NCI-H2107 treated with DMSO at 0.1 percent for 48 hours (cell line): Measurements from ENCODE around the gene SERPIND1.

Experiments used
- DNase-seq: peaks from one replicate; lab custom pipeline; 2025; ENCODE audit not compliant: unreplicated experiment; lab: John Stamatoyannopoulos, UW

SERPIND1 gene

GRCh38 chr22:20788627-20789344 is 14.9 kb downstream of the SERPIND1 start:
- no peak for DNase-seq

GRCh38 chr22:20792221-20792965 is 18.5 kb downstream of the SERPIND1 start:
- no peak for DNase-seq

- DNase-seq, result no peak
Observed at GRCh38 chr22:20792966-20793728, 19.2 kb downstream of the SERPIND1 start.

- DNase-seq, result no peak
Observed at GRCh38 chr22:20793748-20794649, 20.1 kb downstream of the SERPIND1 start.

- no peak for DNase-seq
Observed at GRCh38 chr22:20794650-20795413, 20.9 kb downstream of the SERPIND1 start.

- no peak for DNase-seq
Observed at GRCh38 chr22:20796731-20797130, 22.8 kb downstream of the SERPIND1 start.

GRCh38 chr22:20798218-20798617 is 24.3 kb downstream of the SERPIND1 start:
- no peak for DNase-seq

- no peak for DNase-seq
Observed at GRCh38 chr22:20798974-20799373, 25.1 kb downstream of the SERPIND1 start.

GRCh38 chr22:20799449-20799848 is 25.5 kb downstream of the SERPIND1 start:
- no peak for DNase-seq

GRCh38 chr22:20802452-20802851 is 28.5 kb downstream of the SERPIND1 start:
- no peak for DNase-seq

GRCh38 chr22:20802922-20803553 is 29.1 kb downstream of the SERPIND1 start:
- no peak for DNase-seq

GRCh38 chr22:20803696-20804324 is 29.9 kb downstream of the SERPIND1 start:
- DNase-seq, result no peak

GRCh38 chr22:20804650-20805049 is 30.7 kb downstream of the SERPIND1 start:
- no peak for DNase-seq

- DNase-seq, result no peak
Observed at GRCh38 chr22:20805972-20806471, 32.1 kb downstream of the SERPIND1 start.

GRCh38 chr22:20807315-20807752 is 33.4 kb downstream of the SERPIND1 start:
- DNase-seq, result no peak

GRCh38 chr22:20808844-20809243 is 34.9 kb downstream of the SERPIND1 start:
- no peak for DNase-seq

- no peak for DNase-seq
Observed at GRCh38 chr22:20809538-20810185, 35.7 kb downstream of the SERPIND1 start.

GRCh38 chr22:20810645-20811044 is 36.7 kb downstream of the SERPIND1 start:
- no peak for DNase-seq
